Measurements from ENCODE around the gene GAB4. TPM values are rescaled to one million over a fixed set of nuclear protein-coding genes. Genes with fewer than 3 reads are reported as not detected.

GAB4 gene
- total RNA-seq, 1 experiment from 2014 or later: not detected

- ChIA-PET CTCF (no interaction called here), POLR2A (no interaction called here)
- BruUV-seq (replicated peaks): no TSS peak
- DNase-seq: no peak
- no peaks in the 10 kb centered on the region for H3K4me1 Mint-ChIP-seq (ENCODE audit: low read depth, unreplicated experiment)
- Histone ChIP-seq H3K9me3 (no peaks in the 10 kb centered on the region), H3K27me3 (replicated peaks; ENCODE audit: control insufficient read depth, insufficient read depth, low read length) (no peaks in the 10 kb centered on the region), H3K4me3 (ENCODE audit: low read depth, low read length) (no peak overlapping the region), H3K4me1 (no peaks in the 10 kb centered on the region), H3K36me3 (ENCODE audit: control insufficient read depth, insufficient read depth, low read length) (no peaks in the 10 kb centered on the region)
- H3K36me3 Mint-ChIP-seq (ENCODE audit: insufficient read depth, unreplicated experiment): no peaks in the 10 kb centered on the region
- no peaks in the 10 kb centered on the region for H3K27me3 Mint-ChIP-seq (ENCODE audit: insufficient read depth, unreplicated experiment)
- intact Hi-C loops (cut with micrococcal nuclease; ENCODE audit: unreplicated experiment): no loop called here
- H3K27ac Mint-ChIP-seq (ENCODE audit: unreplicated experiment): no peak overlapping the region
- no peaks in the 10 kb centered on the region for H3K9me3 Mint-ChIP-seq (ENCODE audit: unreplicated experiment)
- no peak overlapping the region for H3K4me3 Mint-ChIP-seq (ENCODE audit: unreplicated experiment)
- no peak for TF ChIP-seq CTCF (IDR thresholded peaks at IDR 0.05; ENCODE audit: insufficient read depth in 1 of 2, low read depth in 1 of 2, low read length in 1 of 2, severe bottlenecking in 1 of 2, unreplicated experiment in 1 of 2)
Measured at GRCh38 chr22:16955081-16955480, 52.9 kb downstream of the GAB4 start.

- H3K36me3 ChIP-seq (ENCODE audit: control insufficient read depth, insufficient read depth, low read length): no peaks in the 10 kb centered on the region
- no TSS peak for BruUV-seq (replicated peaks)
- CTCF ChIA-PET: no interaction called here
- Mint-ChIP-seq H3K4me3 (ENCODE audit: unreplicated experiment) (no peak overlapping the region), H3K27ac (ENCODE audit: unreplicated experiment) (no peak overlapping the region), H3K4me1 (ENCODE audit: low read depth, unreplicated experiment) (no peaks in the 10 kb centered on the region), H3K36me3 (ENCODE audit: insufficient read depth, unreplicated experiment) (no peaks in the 10 kb centered on the region), H3K27me3 (ENCODE audit: insufficient read depth, unreplicated experiment) (no peaks in the 10 kb centered on the region), H3K9me3 (ENCODE audit: unreplicated experiment) (no peaks in the 10 kb centered on the region)
- no peaks in the 10 kb centered on the region for H3K9me3 ChIP-seq
- POLR2A ChIA-PET: no interaction called here
- intact Hi-C loops (cut with micrococcal nuclease; ENCODE audit: unreplicated experiment): no loop called here
- H3K27me3 ChIP-seq (replicated peaks; ENCODE audit: control insufficient read depth, insufficient read depth, low read length): no peaks in the 10 kb centered on the region
- DNase-seq: no peak
- H3K4me3 ChIP-seq (ENCODE audit: low read depth, low read length): no peak overlapping the region
- no peak for TF ChIP-seq CTCF (IDR thresholded peaks at IDR 0.05; ENCODE audit: insufficient read depth in 1 of 2, low read depth in 1 of 2, low read length in 1 of 2, severe bottlenecking in 1 of 2, unreplicated experiment in 1 of 2)
- no peaks in the 10 kb centered on the region for H3K4me1 ChIP-seq
Measured at GRCh38 chr22:16954060-16954403, 54.0 kb downstream of the GAB4 start.

- intact Hi-C loops (cut with micrococcal nuclease; ENCODE audit: unreplicated experiment): no loop called here
- no peak for DNase-seq
- no TSS peak for BruUV-seq (replicated peaks)
- Histone ChIP-seq H3K36me3 (ENCODE audit: control insufficient read depth, insufficient read depth, low read length) (no peaks in the 10 kb centered on the region), H3K27me3 (replicated peaks; ENCODE audit: control insufficient read depth, insufficient read depth, low read length) (no peaks in the 10 kb centered on the region), H3K4me3 (ENCODE audit: low read depth, low read length) (no peak overlapping the region), H3K9me3 (no peaks in the 10 kb centered on the region), H3K4me1 (no peaks in the 10 kb centered on the region)
- no peaks in the 10 kb centered on the region for H3K4me1 Mint-ChIP-seq (ENCODE audit: low read depth, unreplicated experiment)
- no peaks in the 10 kb centered on the region for H3K9me3 Mint-ChIP-seq (ENCODE audit: unreplicated experiment)
- no peaks in the 10 kb centered on the region for H3K27me3 Mint-ChIP-seq (ENCODE audit: insufficient read depth, unreplicated experiment)
- POLR2A ChIA-PET: no interaction called here
- H3K4me3 Mint-ChIP-seq (ENCODE audit: unreplicated experiment): no peak overlapping the region
- TF ChIP-seq CTCF (IDR thresholded peaks at IDR 0.05; ENCODE audit: insufficient read depth in 1 of 2, low read depth in 1 of 2, low read length in 1 of 2, severe bottlenecking in 1 of 2, unreplicated experiment in 1 of 2): no peak
- H3K36me3 Mint-ChIP-seq (ENCODE audit: insufficient read depth, unreplicated experiment): no peaks in the 10 kb centered on the region
- CTCF ChIA-PET: no interaction called here
- H3K27ac Mint-ChIP-seq (ENCODE audit: unreplicated experiment): no peak overlapping the region
Measured at GRCh38 chr22:16953206-16954059, 54.6 kb downstream of the GAB4 start.

Data from Caco-2 (cell line).